ENCODE measurements around the gene APBB3. TPM values are rescaled to one million over a fixed set of nuclear protein-coding genes. Genes with fewer than 3 reads are reported as not detected.

Gene APBB3
- total and polyA plus RNA-seq, 9 of the 15 experiments (the other 6 are each of a cell fraction or from before 2014, with no cell fraction given): 0.17 to 24.3 (median 9.5) TPM

GRCh38 chr5:140602147-140602546 is 37.7 kb upstream of the APBB3 start (continued):
- TF ChIP-seq L3MBTL2 (IDR thresholded peaks at IDR 0.05): peak; percentile 40; the same call in 1 of the 2 replicates

GRCh38 chr5:140600096-140600495 is 35.7 kb upstream of the APBB3 start:
- Histone ChIP-seq H3K27ac (ENCODE audit: extremely low read depth, low read depth, low read length) (no peak overlapping the region), H3K9ac (ENCODE audit: insufficient read depth in 1 of 2, low read depth in 2 of 2, low read length in 2 of 2) (no peak overlapping the region), H4K20me1 (replicated peaks; ENCODE audit: control insufficient read depth, insufficient read depth, low read length) (no peaks in the 10 kb centered on the region), H3K27me3 (ENCODE audit: control insufficient read depth in 2 of 2, insufficient read depth in 2 of 2, low read length in 2 of 2) (no peaks in the 10 kb centered on the region), H3K36me3 (ENCODE audit: control insufficient read depth, insufficient read depth, low read length) (no peaks in the 10 kb centered on the region), H3K4me1 (replicated peaks in 1 of 2; ENCODE audit: control insufficient read depth in 2 of 2, insufficient read depth in 2 of 2, low read length in 2 of 2) (no peaks in the 10 kb centered on the region; a peak in 1 of 5 replicates), H2AFZ (ENCODE audit: low read depth, low read length) (no peak overlapping the region), H3K79me2 (ENCODE audit: control insufficient read depth, insufficient read depth, low read length) (no peaks in the 10 kb centered on the region), H3K9me1 (ENCODE audit: control insufficient read depth, insufficient read depth, low read length) (no peaks in the 10 kb centered on the region), H3K4me3 (no peak overlapping the region), H3K9me3 (replicated peaks; ENCODE audit: control insufficient read depth, insufficient read depth, low read depth, low read length) (no peaks in the 10 kb centered on the region), H3K4me2 (ENCODE audit: insufficient read depth, low read length) (no peak overlapping the region)
- FAIRE-seq (no peak), ATAC-seq (no peak), DNase-seq (ENCODE audit: extremely low read depth in 1 of 4, low spot score in 3 of 4) (no peak)
- in situ Hi-C loops (cut with MboI): no loop called here
- CTCF ChIA-PET (ENCODE audit: low intra/inter-chr PET ratio): interaction anchor here (0.9 kb wide), 1 partner anchor 39 kb away, joined by 4 read pairs; the partner anchor contains the start of gene TMCO6
- POLR2A ChIA-PET: interaction anchor here (0.7 to 1.1 kb wide), 2 partner anchors 11 to 17 kb away, joined by 3 to 4 read pairs; no protein-coding TSS in a partner anchor
- intact Hi-C loops (cut with micrococcal nuclease): no loop called here
- no TSS peak for BruUV-seq (replicated peaks)
- TF ChIP-seq ELF2 (CRISPR knock-in tag; IDR thresholded peaks at IDR 0.05): no peak
- TF ChIP-seq ZNF239 (CRISPR knock-in tag; IDR thresholded peaks at IDR 0.05): no peak
- TF ChIP-seq POLR3G (IDR thresholded peaks at IDR 0.05; ENCODE audit: extremely low read depth, insufficient read length, insufficient replicate concordance): no peak
- no peak for TF ChIP-seq KLF1 (tag; IDR thresholded peaks at IDR 0.05)
- no peak for TF ChIP-seq TAF15 (IDR thresholded peaks at IDR 0.05; ENCODE audit: low read depth, low read length)
- no peak for TF ChIP-seq ZFP1 (CRISPR knock-in tag; IDR thresholded peaks at IDR 0.05)
- TF ChIP-seq DACH1 (IDR thresholded peaks at IDR 0.05; ENCODE audit: partially characterized antibody): no peak
- no peak for TF ChIP-seq MAX (CRISPR knock-in tag; IDR thresholded peaks at IDR 0.05)
- TF ChIP-seq TCFL5 (CRISPR knock-in tag; conservative IDR thresholded peaks at IDR 0.05): no peak

Measured in K562 (cell line).